ENCODE measurements around the gene FAM184A.

- TF ChIP-seq EZH2 (IDR thresholded peaks at IDR 0.05; ENCODE audit: low read depth, unreplicated experiment) (no peak), CTCF (conservative IDR thresholded peaks at IDR 0.05; ENCODE audit: low read depth in 2 of 2) (no peak), JUNB (IDR thresholded peaks at IDR 0.05; ENCODE audit: unreplicated experiment) (no peak)
Measured at GRCh38 chr6:118912646-118913045, 165.8 kb downstream of the FAM184A start.

Data from GM23338 (cell line).